HCT116 (cell line): ENCODE data around the gene RNF220. TPM values are rescaled to one million over a fixed set of nuclear protein-coding genes. Genes with fewer than 3 reads are reported as not detected.
A peak's percentile ranks its signal among the peaks of the same experiment; 100 is the strongest.

Experiments
- ATAC-seq: fragments of 200-7000 bp; cut with Tn5 transposase; 2 replicates; pipeline ENCODE4 v1.9.1; 2020; ENCODE audit warnings: mild to moderate bottlenecking, moderate library complexity
- BruUV-seq: library from RNA; stranded (reverse); fragments of 400-500 nt; replicated peaks from 2 replicates; lab custom pipeline; 2021; lab: Mats Ljungman, UMichigan
- CTCF ChIA-PET: fragments of 300-600 bp; sonication (Branson Sonifier 250); formaldehyde crosslinking; loops from one replicate; lab custom pipeline; 2021; ENCODE audit warnings: antibody characterized with exemption; lab: Charles Lee
- POLR2A ChIA-PET: fragments of 300-600, 350-600 bp; sonication (Branson Sonifier 250); formaldehyde crosslinking; loops from one replicate; lab custom pipeline; 2021; ENCODE audit warnings: antibody characterized with exemption; lab: Charles Lee
- RAD21 ChIA-PET, 2 experiments: fragments of 300-600 bp; sonication (Branson Sonifier 250); formaldehyde crosslinking; loops; one replicate each; lab custom pipeline; 2023; ENCODE audit warnings: low total read pairs in 2 of 2; ENCODE audit not compliant: uncharacterized antibody in 2 of 2, unreplicated experiment in 2 of 2, low non-redundant PET in 1 of 2; lab: Charles Lee
- DNase-seq: peaks from one replicate; pipeline ENCODE4 v3.0.0-alpha.2; 2010; ENCODE audit warnings: low read depth, low spot score
- H2AFZ ChIP-seq: fragments of 200-600 bp; shearing (Covaris generic), sonication (generic); 2 replicates; pipeline ENCODE4 v1.6.1; 2017; ENCODE audit warnings: low read depth, mixed run types, mixed read lengths, antibody characterized with exemption, low read length; ENCODE audit not compliant: poor library complexity, severe bottlenecking
- H3K27ac ChIP-seq: 2 replicates; pipeline ENCODE4 v1.5.1; 2012; ENCODE audit warnings: low read depth, low read length
- H3K27me3 ChIP-seq: fragments of 200-600 bp; sonication (generic); 2 replicates; pipeline ENCODE4 v1.6.1; 2016; ENCODE audit warnings: mixed run types, low read length, mixed read lengths; ENCODE audit not compliant: insufficient read depth
- H3K36me3 ChIP-seq, 2 experiments: fragments of 200-500 bp in 1 of 2; fragments of 200-600 bp in 1 of 2; sonication (Bioruptor generic) in 1 of 2; sonication (generic) in 1 of 2; 2 replicates each; pipeline versions ENCODE4 v1.5.1 to v1.6.1; 2014 to 2016; ENCODE audit warnings: low read length in 2 of 2, inconsistent platforms in 1 of 2, mixed read lengths in 1 of 2, mixed run types in 1 of 2; ENCODE audit not compliant: insufficient read depth in 2 of 2, control insufficient read depth in 1 of 2
- H3K4me1 ChIP-seq, 2 experiments: fragments of 200-600 bp in 1 of 2; sonication (generic) in 1 of 2; 2 replicates each; pipeline versions ENCODE4 v1.5.1 to v1.6.1; 2012 to 2017; ENCODE audit warnings: low read length in 2 of 2, inconsistent platforms in 1 of 2, mild to moderate bottlenecking in 1 of 2, mixed read lengths in 1 of 2, mixed run types in 1 of 2, moderate library complexity in 1 of 2; ENCODE audit not compliant: insufficient read depth in 2 of 2, control insufficient read depth in 1 of 2
- H3K4me2 ChIP-seq: fragments of 200-600 bp; sonication (generic); 2 replicates; pipeline ENCODE4 v1.6.1; 2017; ENCODE audit warnings: mixed run types, low read length, mixed read lengths
- H3K4me3 ChIP-seq, 2 experiments: fragments of 200-600 bp in 1 of 2; sonication (generic) in 1 of 2; replicated peaks in 1 of 2; 2 replicates each; pipeline ENCODE4 v1.5.1; 2011 to 2016; ENCODE audit warnings: low read length in 2 of 2, control low read depth in 1 of 2, low read depth in 1 of 2, mild to moderate bottlenecking in 1 of 2, mixed read lengths in 1 of 2, mixed run types in 1 of 2
- H3K79me2 ChIP-seq: fragments of 200-600 bp; sonication (generic); 2 replicates; pipeline ENCODE4 v1.6.1; 2017; ENCODE audit warnings: mild to moderate bottlenecking, mixed run types, low read length, moderate library complexity, mixed read lengths; ENCODE audit not compliant: insufficient read depth
- H3K9ac ChIP-seq: fragments of 200-600 bp; sonication (generic); 2 replicates; pipeline ENCODE4 v1.6.1; 2016; ENCODE audit warnings: low read length, mixed read lengths
- H3K9me2 ChIP-seq: fragments of 200-600 bp; sonication (generic), shearing (Covaris generic); 2 replicates; pipeline ENCODE4 v1.6.1; 2017; ENCODE audit warnings: mixed run types, mild to moderate bottlenecking, moderate library complexity; ENCODE audit not compliant: insufficient read depth
- H3K9me3 ChIP-seq, 2 experiments: fragments of 200-500 bp in 1 of 2; fragments of 200-600 bp in 1 of 2; sonication (Bioruptor generic) in 1 of 2; sonication (generic) in 1 of 2; 2 replicates each; pipeline ENCODE4 v1.6.1; 2014 to 2017; ENCODE audit warnings: low read length in 2 of 2, mixed read lengths in 2 of 2, inconsistent platforms in 1 of 2, low read depth in 1 of 2, mild to moderate bottlenecking in 1 of 2, mixed run types in 1 of 2, moderate library complexity in 1 of 2; ENCODE audit not compliant: control insufficient read depth in 1 of 2, insufficient read depth in 1 of 2
- H4K20me1 ChIP-seq: fragments of 200-600 bp; sonication (generic), shearing (Covaris generic); 2 replicates; pipeline ENCODE4 v1.6.1; 2017; ENCODE audit warnings: mixed run types, mild to moderate bottlenecking, moderate library complexity; ENCODE audit not compliant: insufficient read depth
- EZH2phosphoT487 ChIP-seq: fragments of 200-600 bp; IDR thresholded peaks from 2 replicates; pipeline ENCODE4 v1.6.1; 2018; ENCODE audit warnings: antibody characterized with exemption, borderline replicate concordance
- SIN3A ChIP-seq: IDR thresholded peaks from 2 replicates; pipeline ENCODE4 v1.6.1; 2012; ENCODE audit warnings: low read depth
- intact Hi-C: fragments of 100-400 bp; cut with micrococcal nuclease; formaldehyde crosslinking; loops from 2 replicates; pipeline ENCODE4 v1.10.0; 2022
- total RNA-seq: library from RNA; stranded (reverse); gene quantifications from one replicate; pipeline ENCODE4 v1.2.1, GENCODE V29; 2021; ENCODE audit not compliant: unreplicated experiment
- TF ChIP-seq, protein P1 (sequence below): IDR thresholded peaks from 2 replicates; pipeline ENCODE4 v1.6.1; 2011; ENCODE audit warnings: mild to moderate bottlenecking, low read length, moderate library complexity; ENCODE audit not compliant: insufficient replicate concordance; ENCODE audit errors: extremely low read depth

Gene RNF220
- total RNA-seq, 1 experiment from 2014 or later: 84.5 TPM

DNA sequence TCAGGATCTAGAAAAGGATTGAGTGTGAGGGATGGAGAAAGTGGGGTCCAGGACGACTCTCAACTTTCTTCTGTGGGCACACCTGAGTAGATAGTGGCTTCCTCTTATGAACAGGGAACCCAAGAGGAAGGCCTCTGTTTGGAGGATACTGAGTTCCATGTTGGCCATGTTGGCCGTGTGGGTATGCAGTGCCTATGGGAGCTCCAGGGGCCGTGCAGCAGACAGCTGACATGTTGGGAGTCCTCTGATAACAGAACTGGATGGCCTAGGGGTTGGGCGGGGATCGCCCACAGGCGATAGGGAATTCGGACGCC is 226.2 kb downstream of the RNF220 start:
- Histone ChIP-seq H3K4me1 (peaks cover 5 to 22% of the 10 kb centered on the region in 2 experiments; a peak in 3 of 4 replicates), H2AFZ (peak overlapping the region; percentile 23), H3K27ac (peak overlapping the region; percentile 98), H3K4me2 (peak overlapping the region; percentile 96), H3K4me3 (peak overlapping the region; percentile 76 to 87), H3K79me2 (peaks cover 33% of the 10 kb centered on the region), H3K27me3 (no peaks in the 10 kb centered on the region), H3K9ac (peak overlapping the region; percentile 88), H3K36me3 (peaks cover 8 to 30% of the 10 kb centered on the region in 2 experiments; a peak in 3 of 4 replicates), H4K20me1 (no peaks in the 10 kb centered on the region), H3K9me2 (0 out of 2 replicates have a peak, but pooled peaks cover 2% of the 10 kb centered on the region), H3K9me3 (no peaks in the 10 kb centered on the region)
- TSS peak; percentile 77 for BruUV-seq
- intact Hi-C loops: no loop called here
- ATAC-seq: no peak; the same call in 1 of the 2 replicates
- DNase-seq: no peak
- TF ChIP-seq, protein P1, sequence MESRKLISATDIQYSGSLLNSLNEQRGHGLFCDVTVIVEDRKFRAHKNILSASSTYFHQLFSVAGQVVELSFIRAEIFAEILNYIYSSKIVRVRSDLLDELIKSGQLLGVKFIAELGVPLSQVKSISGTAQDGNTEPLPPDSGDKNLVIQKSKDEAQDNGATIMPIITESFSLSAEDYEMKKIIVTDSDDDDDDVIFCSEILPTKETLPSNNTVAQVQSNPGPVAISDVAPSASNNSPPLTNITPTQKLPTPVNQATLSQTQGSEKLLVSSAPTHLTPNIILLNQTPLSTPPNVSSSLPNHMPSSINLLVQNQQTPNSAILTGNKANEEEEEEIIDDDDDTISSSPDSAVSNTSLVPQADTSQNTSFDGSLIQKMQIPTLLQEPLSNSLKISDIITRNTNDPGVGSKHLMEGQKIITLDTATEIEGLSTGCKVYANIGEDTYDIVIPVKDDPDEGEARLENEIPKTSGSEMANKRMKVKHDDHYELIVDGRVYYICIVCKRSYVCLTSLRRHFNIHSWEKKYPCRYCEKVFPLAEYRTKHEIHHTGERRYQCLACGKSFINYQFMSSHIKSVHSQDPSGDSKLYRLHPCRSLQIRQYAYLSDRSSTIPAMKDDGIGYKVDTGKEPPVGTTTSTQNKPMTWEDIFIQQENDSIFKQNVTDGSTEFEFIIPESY: no peak
- TF ChIP-seq EZH2phosphoT487 (no peak), SIN3A (0 out of 2 replicates have a peak, but pooled peaks have one; percentile 1)
- RAD21 ChIA-PET: no interaction called here
- CTCF ChIA-PET: interaction anchor here (0.6 to 1.3 kb wide), 2 partner anchors 22 to 110 kb away, joined by 4 read pairs; no protein-coding TSS in a partner anchor
- POLR2A ChIA-PET: interaction anchor here (0.5 to 1.7 kb wide), 4 partner anchors 21 to 303 kb away, joined by 3 to 7 read pairs (median 3); partner anchors contain the start of genes ARMH1 and TMEM53
